Measurements from ENCODE around the gene RIPOR2.

The RIPOR2 gene

GRCh38 chr6:24823185-24823584 is 112.6 kb downstream of the RIPOR2 start:
- no peak overlapping the region for H3K4me3 ChIP-seq (ENCODE audit: low read depth, low read length)
- TF ChIP-seq CTCF (IDR thresholded peaks at IDR 0.05; ENCODE audit: insufficient read depth, low read depth, low read length, missing control alignments) = no peak
- no peak for DNase-seq (ENCODE audit: low read depth)

- no peak overlapping the region for H3K4me3 ChIP-seq (ENCODE audit: low read depth, low read length)
- TF ChIP-seq CTCF (IDR thresholded peaks at IDR 0.05; ENCODE audit: insufficient read depth, low read depth, low read length, missing control alignments) = no peak
- DNase-seq (ENCODE audit: low read depth) = no peak
Observed at GRCh38 chr6:24822696-24823095, 113.1 kb downstream of the RIPOR2 start.

DNA sequence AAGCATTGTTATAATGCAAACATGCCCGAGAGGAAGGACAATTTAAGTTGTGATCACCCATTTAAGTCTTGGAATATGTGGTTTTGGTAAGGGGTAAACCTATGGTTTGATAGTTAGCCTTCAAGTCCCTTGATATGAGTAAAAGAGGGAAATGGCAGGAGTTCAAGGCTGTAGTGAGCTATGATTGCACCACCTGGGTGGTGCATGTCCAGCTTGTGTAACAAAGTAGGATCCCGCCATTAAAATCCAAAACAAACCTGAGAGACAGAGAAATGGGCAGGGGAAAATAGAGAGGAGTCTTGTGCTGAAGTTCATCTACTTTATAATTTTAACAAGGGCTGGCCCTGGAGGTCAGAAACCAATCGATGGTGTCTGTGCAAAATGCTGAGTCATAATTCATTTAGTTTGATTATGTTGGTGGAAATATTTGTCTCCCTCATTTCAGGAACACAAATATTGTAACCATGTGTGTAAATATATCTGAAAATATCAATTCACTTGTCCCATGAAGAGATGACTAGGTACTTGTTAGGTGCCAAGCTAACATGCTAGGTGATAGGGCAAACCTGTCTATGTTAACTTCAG is 113.8 kb downstream of the RIPOR2 start:
- H3K4me3 ChIP-seq (ENCODE audit: low read depth, low read length) = no peak overlapping the region
- no peak for DNase-seq (ENCODE audit: low read depth)
- TF ChIP-seq CTCF (IDR thresholded peaks at IDR 0.05; ENCODE audit: insufficient read depth, low read depth, low read length, missing control alignments) = no peak

- TF ChIP-seq CTCF (IDR thresholded peaks at IDR 0.05; ENCODE audit: insufficient read depth, low read depth, low read length, missing control alignments) = no peak
- no peak for DNase-seq (ENCODE audit: low read depth)
- H3K4me3 ChIP-seq (ENCODE audit: low read depth, low read length) = no peak overlapping the region
Observed at GRCh38 chr6:24818346-24818745, 117.4 kb downstream of the RIPOR2 start.

DNA sequence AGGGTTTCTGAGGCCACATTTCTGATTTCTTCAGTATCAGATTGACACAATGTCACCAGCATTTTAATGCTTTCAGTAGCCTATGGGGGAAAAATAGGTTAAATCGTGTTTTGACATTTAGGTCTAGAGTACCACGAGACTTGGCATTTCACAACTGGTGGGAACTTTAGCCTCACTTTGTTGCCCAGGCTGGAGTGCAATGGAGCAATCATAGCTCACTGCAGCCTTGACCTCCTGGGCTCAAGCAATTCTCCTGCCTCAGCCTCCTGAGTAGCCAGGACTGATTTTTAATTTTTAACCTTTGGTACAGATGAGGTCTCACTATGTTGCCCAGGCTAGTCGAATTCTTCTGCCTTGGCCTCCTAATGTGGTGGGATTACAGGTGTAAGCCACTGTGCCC is 126.0 kb downstream of the RIPOR2 start:
- DNase-seq (ENCODE audit: low read depth) = no peak
- TF ChIP-seq CTCF (IDR thresholded peaks at IDR 0.05; ENCODE audit: insufficient read depth, low read depth, low read length, missing control alignments) = no peak
- no peak overlapping the region for H3K4me3 ChIP-seq (ENCODE audit: low read depth, low read length)

DNA sequence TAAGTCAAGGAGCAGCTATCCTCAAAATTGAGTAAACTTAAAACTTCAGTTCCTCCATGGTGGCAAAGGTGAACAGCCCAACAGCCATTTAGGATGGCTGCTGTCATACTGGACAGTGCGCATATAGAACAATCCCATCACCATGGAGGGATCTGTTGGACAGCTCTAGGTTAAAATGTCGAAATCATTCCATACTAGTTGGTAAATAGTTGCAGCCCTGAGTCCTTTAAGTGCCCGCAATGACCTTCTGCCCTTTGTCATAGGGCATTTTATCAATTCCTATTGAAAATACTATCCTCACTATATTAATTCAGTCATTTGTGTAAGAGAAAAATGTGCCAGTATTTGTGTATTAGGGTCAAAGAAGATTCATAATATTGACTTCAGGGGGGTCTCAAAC is 128.2 kb downstream of the RIPOR2 start:
- no peak overlapping the region for H3K4me3 ChIP-seq (ENCODE audit: low read depth, low read length)
- no peak for DNase-seq (ENCODE audit: low read depth)
- TF ChIP-seq CTCF (IDR thresholded peaks at IDR 0.05; ENCODE audit: insufficient read depth, low read depth, low read length, missing control alignments) = no peak
